ELF-1 (cell line): Measurements from ENCODE around the gene CMTR1.
"Not testable (repeated sequence)": the region's sequence is repeated elsewhere in the genome, so short reads cannot be mapped to it uniquely, and the experiment has no call there.

Experiments used
- DNase-seq: peaks from one replicate; pipeline ENCODE4 v3.0.0-alpha.2; 2016; ENCODE audit warnings: low read depth, low spot score

CMTR1 gene

DNA sequence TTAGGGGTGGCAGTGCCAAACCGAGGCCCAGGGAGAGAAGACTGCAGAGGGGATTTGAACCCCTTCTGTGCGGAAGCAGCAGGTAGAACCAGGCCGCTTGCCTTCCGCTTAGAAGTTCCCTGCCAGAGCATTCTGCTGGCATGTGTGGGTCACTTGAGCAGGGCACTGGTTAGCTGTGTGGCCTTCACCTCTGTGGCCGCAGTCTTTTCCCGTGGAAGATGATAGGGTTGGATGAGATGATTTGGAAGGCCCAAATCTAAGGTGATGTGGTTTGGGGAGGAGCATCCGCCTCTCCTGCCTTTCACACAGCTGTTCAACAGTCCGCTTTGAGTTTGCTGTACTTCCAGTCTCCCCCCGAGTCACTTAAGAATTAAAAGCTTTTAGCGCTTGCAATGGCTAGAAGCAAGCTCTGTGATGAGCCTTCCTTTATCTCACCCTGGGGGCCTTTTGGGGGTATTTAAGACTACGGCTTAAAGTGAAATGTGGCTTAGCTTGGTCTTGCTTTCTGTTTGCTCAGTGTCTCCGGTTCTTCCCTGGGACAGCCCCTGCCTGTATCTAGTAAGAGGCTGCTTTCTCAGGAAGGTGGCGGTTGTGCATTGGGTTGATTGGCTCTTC is 743 bp downstream of the CMTR1 start:
- DNase-seq: peak; percentile 22

DNA sequence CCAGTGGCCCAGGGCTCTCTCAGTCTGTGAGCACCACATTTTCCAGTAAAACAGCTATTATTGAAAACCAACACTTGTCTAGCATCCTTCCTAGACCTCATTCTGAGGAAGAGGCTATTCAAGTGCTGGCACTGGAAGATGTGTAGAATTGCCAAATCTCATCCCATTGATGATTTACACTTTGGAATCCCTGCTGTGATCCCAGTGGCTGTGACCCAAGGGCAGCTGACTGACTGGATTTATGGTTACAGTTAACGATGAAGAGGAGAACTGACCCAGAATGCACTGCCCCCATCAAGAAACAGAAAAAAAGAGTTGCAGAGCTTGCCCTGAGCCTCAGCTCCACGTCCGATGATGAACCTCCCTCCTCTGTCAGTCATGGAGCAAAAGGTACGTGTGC is 2.4 kb downstream of the CMTR1 start:
- no peak for DNase-seq

DNA sequence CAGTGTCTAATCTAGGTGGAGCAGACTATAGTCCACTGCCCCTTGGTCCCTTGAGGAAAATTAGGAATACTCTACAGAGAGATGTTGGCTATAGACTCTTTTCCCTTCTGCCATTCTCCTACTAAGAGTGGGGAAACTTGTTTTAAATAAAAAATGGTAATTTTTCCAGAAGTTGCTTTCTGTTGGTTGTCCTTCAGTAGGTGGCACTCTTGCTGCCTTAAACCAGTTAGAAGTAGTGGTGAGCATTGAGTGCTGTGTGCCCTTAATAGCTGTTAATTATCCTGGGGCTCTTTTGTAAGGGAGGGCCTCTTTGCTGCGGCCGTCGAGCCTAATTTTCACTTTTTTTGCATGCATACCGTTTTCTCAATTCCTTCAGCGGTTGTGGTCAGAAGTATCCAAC is 2.8 kb downstream of the CMTR1 start:
- DNase-seq: no peak

DNA sequence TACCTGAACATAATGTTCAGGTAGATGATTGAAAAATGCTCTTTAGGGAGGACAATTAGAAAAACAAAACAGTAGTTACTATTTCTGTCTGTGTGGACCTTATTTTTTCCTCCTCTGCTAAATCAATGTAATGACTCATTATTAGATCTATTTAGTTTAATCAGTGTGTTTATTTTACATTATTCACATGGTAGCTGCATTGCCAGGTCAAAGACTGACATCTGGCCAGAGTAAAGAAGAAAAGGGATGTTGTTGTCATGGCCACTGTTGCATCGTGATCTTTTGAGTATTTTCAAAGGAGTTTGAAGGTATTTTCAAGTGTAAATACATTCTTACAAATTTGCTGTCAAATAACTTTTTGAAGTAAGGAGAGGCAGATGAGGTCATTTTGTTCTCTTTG is 5.9 kb downstream of the CMTR1 start:
- DNase-seq: no peak

DNA sequence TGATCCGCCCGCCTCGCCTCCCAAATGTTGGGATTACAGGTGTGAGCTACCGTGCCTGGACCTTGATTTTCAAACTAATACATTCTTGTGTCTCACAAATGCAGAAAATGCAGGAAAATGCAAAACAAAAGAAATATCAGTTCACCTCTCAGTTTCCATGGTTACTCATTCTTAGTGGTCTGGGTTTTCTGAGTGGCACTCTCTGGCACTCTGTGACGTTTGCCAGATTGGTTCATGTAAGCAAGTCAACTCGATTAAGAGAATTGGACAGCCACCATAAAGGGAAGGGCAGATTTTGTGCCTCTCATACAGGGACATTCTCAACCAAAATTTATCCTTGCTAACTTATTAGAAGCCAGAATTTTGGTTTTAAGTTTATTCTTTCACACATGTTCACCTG is 8.6 kb downstream of the CMTR1 start:
- DNase-seq: no peak

DNA sequence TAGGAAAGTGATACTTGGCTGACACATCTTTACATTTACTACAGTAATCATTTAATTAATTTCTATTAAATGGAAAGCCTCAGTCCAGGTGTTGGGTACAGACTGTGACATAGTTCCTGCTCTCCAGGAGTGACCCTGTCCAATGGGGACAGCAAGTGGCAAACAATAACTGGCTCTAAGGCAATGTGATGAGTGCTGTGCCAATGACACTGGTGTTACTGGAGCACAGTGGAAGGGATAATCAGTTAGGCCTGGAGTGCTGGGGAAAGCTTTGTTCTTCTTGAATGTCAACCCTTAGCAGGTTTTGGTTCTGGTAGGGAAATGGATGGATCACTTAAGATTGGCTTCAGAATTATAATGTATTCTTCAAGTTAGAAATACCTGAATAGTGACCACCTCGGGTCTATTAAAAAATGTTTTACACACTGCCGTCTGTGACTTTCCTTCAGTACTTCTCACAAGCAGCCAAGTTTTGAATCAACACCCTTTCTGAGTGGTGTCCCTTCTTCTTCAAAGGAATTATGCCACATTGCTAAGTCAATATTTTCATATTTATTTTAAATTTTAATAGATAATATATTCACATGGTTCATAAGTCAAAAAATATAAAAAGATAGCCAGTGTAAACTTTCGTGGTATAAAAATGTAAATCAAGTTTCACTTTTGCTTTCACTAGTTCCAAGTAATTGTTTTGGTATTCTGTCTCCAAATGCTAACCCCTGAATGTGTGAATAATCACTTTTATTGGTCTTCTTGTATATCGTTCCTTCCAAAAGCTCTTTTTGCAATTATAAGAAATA is 9.6 kb downstream of the CMTR1 start:
- no peak for DNase-seq

DNA sequence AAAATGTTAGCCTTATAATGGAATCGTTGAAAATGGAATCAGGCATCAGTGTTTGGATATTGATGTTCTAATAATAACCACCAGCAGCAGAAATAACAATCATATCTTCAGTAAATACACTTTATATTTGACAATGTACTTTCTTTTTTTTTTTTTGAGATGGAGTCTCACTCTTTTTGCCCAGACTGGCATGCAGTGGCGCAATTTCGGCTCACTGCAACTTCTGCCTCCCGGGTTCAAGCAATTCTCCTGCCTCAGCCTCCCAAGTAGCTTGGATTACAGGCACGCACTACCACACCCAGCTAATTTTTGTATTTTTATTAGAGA is 10.2 kb downstream of the CMTR1 start:
- DNase-seq: not testable (repeated sequence)

DNA sequence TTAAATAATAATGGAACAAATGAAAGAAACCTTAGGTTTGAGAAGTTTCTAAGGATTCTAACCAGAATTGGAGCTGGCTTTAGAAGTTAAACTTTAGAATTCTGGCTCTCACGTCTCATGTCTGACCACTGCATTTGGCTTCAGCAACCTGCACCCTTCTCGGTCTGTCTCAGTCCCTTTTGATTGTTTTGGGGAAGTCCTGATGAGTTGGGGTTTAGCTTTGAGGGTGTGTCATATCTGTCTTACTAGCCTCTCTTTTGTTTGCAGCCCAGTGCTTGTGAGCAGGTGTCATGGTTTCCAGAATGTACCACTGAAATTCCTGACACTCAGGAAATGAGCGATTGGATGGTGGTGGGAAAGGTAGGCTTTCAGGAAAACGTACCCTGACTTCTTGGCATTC is 17.0 kb downstream of the CMTR1 start:
- DNase-seq: no peak

DNA sequence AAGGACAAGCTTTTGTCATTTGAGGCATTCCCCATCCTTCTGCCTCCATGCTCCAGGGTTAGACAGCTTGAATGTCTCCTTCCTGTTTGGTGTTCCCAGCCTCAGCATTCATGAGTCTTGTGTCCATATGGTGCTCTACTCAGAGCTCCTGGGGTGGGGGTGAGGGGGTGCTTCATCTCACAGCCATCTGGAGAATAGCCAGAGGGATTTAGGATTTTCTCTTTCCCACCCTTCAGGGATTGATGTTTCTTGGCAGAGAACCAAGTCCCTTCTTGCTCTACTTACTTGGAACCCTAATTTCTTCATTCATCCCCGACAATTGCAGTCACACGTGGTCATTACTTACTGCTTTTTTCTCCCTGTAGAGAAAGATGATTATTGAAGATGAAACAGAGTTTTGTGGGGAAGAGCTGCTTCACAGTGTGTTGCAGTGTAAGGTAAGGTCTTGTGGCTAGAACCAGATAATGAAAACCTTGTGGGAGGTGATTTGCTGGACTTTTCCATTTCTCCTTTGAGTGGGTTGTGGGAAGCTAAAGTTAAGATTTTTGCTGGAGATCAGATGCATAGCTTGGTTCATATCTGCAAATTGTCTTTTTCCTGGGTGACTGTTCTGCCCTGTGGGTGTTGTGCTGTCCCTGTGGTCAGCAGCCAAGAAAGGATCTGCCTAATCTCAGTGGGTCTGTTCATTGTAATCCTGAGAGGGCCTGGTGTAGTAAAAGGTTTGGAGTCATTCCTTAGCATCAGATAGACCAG is 18.6 kb downstream of the CMTR1 start:
- no peak for DNase-seq

DNA sequence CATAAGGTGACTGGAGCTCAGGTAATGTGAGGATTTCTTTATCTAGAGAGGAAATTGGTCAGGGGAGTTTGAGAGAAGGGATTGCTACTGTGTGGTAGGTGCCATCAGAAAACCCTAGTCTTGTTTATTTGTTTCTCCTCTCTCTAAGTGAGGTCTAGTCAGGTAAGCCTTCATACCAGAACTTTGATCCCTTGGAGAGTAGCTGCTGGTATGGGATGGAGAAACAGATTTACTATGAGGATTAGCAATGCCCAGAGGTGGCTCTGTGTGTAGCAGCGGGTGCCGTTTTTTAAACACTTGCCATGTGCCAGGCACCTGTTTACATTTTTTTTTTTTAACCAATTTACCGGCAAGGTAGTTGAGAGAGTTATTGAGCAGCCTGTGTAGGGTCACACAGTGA is 19.5 kb downstream of the CMTR1 start:
- no peak for DNase-seq

DNA sequence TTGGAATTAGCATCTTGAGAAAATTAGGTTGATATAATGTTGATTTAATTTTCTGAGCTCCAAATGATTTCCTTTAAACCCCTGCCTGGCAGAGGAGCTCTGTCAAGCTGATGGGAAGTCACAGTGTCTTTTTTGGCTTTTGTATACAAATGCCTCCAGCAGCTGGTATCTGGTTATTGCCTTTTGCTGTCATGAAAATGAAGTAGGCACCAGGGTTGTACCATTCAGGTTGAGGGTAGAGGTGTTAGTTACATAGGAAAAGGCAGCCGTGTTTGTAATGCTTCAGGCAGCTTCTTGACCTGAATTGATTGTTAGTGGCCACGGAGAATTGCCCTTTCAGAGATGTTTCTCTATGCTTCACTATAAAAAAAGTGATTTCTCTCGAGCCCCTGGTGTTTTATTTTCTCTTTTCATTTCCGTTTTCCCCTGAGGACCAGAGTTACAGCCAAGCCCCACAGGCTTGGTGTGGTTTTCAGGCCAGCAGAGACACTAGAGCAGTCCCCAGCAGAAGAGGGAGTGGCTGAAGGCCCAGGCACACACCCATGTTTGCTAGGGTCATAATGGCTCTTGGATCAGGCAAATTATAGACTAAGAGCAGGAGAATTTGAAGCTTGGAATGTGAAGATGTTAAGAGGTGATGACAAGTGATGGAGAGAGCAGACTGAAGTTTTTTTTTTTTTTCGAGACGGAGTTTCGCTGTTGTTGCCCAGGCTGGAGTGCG is 21.6 kb downstream of the CMTR1 start:
- DNase-seq: no peak

DNA sequence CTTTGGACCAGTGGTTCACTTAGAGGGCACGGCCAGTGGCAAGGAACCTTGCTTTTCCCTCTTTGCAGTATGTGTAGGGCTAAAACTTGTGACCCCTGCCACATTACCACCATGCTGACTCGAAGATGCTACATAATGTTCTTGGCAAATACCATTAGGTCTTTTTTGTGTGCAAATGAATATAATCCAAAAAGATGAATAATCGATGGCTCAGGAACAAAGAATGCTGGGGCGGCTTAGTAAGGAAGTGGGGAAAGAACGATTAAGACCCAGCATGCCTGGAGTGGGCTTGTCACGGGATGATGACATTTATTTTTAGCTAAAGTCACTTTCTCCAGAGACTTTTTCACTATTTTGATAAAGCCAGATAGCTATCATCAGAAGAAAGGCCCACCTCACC is 23.1 kb downstream of the CMTR1 start:
- no peak for DNase-seq

DNA sequence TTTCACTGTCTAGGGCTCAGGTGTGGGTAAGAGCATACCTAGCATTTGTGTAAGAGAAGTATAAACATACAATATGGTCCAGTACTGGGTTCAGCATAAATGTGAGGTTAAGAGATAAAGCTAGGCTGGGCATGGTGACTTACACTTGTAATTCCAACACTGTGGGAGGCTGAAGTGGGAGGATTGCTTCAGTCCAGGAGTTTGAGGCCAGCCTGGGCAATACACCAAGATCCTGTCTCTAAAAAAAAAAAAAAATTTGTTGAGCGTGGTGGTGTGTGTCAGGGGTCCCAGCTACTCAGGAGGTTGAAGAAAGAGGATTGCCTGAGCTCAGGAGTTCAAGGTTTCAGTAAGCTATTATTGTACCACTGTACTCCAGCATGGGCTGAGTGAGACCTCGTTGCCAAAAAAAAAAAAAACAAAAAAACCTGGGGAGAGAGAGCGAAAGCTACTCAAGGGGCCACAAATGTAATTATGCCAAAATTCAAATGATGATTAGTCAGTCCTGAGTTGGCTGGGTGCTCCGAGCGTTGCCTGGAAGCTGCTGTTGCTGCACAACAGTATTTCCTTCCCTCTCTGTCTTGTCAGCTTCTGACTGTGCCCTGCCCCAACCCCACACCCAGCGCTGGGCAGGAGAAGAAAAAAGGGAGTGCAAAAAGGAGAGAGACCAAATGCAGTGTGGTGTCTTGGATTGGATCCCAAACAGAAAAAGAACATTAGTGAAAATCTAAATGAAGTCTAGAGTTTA is 24.0 kb downstream of the CMTR1 start:
- DNase-seq: no peak

DNA sequence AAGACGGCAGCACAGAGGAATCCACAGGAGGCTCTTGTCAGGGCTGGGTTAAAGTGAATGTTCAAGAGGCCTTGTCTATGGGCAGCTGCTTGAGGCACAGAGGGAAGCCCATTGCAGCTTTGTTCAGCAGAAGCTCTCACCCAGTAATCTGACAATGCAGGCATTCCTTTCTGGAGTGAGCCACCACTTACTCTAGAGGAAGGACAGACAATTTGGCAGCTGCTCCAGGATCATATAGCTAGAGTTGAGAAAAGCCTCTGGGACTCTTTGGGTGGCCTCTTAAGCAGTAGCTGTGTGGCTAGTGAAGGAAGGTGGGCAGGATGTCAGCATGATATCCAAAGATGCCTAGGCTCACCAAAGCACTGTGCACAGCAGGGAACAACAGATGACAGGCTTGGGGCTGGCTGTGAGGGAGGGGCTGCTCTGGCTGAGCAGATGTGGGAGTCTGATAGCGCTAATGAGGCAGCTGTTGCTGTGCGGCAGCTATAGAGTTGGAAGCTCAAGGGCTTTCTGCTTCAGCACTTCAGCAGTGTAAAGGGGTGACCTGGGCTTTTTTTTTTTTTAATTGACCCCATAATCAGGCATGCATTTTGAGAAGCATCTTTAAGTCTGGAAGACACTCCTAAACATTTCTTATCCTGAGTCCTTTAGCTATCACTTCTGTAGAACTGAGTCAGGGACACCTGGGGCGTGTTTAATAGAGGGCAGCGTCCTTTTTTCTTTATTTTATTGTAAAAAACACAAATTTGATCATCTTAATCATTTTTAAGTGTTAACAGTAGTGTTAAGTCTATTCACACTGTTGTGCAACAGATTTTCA is 27.2 kb downstream of the CMTR1 start:
- peak; percentile 67 for DNase-seq

DNA sequence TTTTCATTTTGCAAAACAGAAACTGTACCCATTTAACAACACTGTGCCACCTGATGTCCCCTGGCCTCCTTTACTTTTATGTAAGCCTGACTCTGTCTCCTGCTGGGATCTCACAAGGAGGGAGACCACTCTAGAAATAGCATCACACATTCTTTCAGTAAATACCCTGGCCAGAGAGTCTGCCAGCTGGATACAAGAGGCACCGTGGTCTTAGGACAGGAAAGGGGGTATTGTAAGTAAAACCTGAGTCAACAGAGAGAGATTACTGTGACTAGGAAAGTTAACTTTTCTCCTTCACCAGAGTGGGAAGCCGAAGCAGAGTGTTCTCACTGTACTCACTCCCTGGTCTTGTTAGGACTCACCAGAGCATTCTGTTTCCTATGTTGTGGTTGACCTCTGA is 27.8 kb downstream of the CMTR1 start:
- DNase-seq: no peak

DNA sequence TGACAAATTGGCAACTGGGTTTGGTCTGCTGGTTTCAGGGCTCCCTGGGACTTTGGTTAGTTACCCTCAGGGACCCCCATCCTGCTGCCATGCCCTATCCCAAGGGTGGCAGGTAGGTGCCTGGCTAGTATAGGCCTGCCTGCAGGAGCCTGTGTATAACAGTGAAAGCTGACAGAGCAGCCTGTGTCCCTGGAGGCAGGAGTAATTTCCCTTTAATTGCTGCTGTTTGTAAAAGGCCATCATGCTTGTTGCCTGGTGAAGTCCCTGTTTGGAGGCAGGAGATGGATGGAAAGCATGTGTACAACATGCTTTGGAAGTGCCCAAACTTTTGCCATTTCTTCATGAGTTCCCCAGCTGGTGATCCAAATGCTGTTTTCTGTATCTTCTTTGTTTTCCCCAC is 30.1 kb downstream of the CMTR1 start:
- no peak for DNase-seq

DNA sequence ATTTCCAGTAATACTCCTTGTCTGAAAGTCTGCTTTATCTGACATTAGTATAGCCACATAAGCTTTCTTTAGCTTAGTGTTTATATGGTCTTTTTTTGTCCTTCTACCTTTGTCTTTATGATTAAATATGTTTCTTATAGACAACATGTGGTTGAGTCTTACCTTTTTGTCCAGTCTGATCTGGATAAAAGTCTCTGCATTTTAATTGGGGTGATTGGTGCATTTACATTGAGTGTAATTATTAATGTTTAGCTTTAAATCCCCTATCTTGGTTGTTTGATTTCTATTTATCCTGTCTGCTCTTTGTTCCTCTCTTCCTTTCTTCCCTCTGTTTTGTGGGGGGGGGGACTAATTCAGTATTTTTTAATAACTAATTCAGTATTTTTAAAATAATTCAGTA is 34.7 kb downstream of the CMTR1 start:
- no peak for DNase-seq

DNA sequence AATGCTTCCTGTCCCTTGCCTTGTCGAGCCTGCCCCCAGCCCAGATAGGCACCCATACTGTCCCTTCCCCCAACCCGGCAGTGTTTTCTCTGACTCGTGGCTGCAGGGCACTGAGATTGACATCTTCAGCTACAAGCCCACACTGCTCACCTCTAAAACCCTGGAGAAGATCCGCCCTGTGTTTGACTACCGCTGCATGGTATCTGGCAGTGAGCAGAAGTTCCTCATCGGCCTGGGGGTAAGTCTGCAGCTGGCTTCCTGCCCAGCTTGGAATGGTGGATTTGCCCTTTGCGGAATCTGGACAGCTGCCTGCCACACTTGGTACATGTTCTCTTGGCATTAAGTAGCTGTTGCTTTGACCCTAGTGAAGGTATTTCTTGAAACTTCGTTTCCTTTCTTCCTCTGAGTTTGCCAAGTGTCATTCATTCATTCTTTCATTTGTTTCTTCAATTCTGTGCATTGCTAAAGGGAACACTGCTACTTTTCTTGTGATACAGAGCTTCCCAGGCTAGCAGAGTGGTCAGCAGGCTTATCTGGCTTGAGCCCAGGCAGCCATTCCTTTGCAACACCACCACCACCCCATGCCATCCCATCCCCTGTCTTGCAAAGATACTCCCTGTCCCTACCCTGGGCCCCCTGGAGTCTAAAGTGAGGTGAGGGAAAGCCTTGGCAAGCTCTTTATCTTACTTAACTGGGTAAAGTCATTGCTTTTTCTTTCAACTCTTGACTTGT is 40.5 kb downstream of the CMTR1 start:
- no peak for DNase-seq

DNA sequence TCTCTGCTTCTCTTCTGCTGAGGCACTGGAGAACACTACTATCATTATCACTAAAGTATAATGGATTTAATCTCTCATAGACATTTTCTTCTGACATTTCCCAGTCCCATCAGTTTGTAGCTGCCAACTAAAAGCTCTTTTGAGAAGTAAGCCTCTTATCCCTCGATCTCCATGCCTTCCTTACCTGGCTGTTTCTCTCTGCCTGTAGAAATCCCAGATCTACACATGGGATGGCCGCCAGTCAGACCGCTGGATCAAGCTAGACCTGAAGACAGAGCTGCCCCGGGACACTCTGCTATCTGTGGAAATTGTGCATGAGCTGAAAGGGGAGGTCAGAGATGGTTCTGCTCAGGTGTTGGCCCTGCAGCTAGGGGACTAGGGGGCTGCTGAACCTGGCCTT is 41.3 kb downstream of the CMTR1 start:
- no peak for DNase-seq

DNA sequence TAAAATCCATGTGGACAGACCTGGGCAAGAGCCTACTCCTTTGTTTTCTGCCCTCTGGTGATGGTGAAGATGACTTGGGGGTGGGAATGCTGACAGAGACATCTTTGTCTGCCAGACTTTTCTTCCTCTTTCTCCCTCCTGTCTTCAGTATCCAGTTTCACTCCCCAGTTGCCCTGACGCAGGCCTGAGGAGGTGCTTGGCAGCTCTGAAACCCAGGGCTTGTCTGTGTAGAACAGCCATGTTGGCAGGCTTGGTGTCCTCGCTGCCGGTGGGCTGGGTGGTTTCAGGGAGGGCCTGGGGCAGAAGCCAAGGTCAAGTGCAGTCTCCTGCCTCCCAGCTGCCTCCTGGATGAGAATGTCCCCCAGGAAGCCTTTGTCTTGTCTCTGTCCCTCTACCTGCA is 44.2 kb downstream of the CMTR1 start:
- DNase-seq: no peak
